Loucy (cell line): Measurements from ENCODE around the gene IL10RB.

ENCODE experiments used
- H2AFZ ChIP-seq: fragments of 200-600 bp; sonication (generic); 2 replicates; pipeline ENCODE4 v1.6.0; 2016; ENCODE audit warnings: antibody characterized with exemption, mild to moderate bottlenecking, low read length, moderate library complexity
- H3F3A ChIP-seq: fragments of 200-600 bp; 2 replicates; pipeline ENCODE4 v1.6.0; 2016; ENCODE audit warnings: antibody characterized with exemption, low read depth, mild to moderate bottlenecking
- H3K27me3 ChIP-seq: fragments of 200-600 bp; sonication (generic); 2 replicates; pipeline ENCODE4 v1.6.1; 2014; ENCODE audit warnings: low read length, mild to moderate bottlenecking; ENCODE audit not compliant: insufficient read depth, poor library complexity, severe bottlenecking
- H3K36me3 ChIP-seq: fragments of 200-600 bp; sonication (generic); 2 replicates; pipeline ENCODE4 v1.6.1; 2016; ENCODE audit warnings: low read length; ENCODE audit not compliant: insufficient read depth
- H3K4me1 ChIP-seq: fragments of 200-600 bp; sonication (generic); 2 replicates; pipeline ENCODE4 v1.5.1; 2014; ENCODE audit warnings: low read length, mild to moderate bottlenecking; ENCODE audit not compliant: insufficient read depth, poor library complexity, severe bottlenecking
- H3K4me2 ChIP-seq: fragments of 200-600 bp; sonication (generic); 2 replicates; pipeline ENCODE4 v1.6.0; 2014; ENCODE audit warnings: antibody characterized with exemption, low read length, low read depth, mild to moderate bottlenecking; ENCODE audit not compliant: poor library complexity, severe bottlenecking
- H3K4me3 ChIP-seq: fragments of 200-600 bp; sonication (generic); 2 replicates; pipeline ENCODE4 v1.5.1; 2014; ENCODE audit warnings: low read length, mild to moderate bottlenecking, mixed read lengths; ENCODE audit not compliant: poor library complexity, severe bottlenecking
- H3K79me2 ChIP-seq: fragments of 200-600 bp; sonication (generic); 2 replicates; pipeline ENCODE4 v1.6.1; 2014; ENCODE audit warnings: low read length; ENCODE audit not compliant: insufficient read depth
- H3K9ac ChIP-seq: fragments of 200-600 bp; sonication (generic); 2 replicates; pipeline ENCODE4 v1.6.0; 2014; ENCODE audit warnings: mild to moderate bottlenecking, low read depth, low read length, moderate library complexity; ENCODE audit not compliant: poor library complexity, severe bottlenecking
- H3K9me2 ChIP-seq: fragments of 200-600 bp; sonication (generic); replicated peaks from 2 replicates; pipeline ENCODE4 v1.6.1; 2016; ENCODE audit warnings: low read depth, low read length, mixed read lengths
- H3K9me3 ChIP-seq: fragments of 200-600 bp; sonication (generic); 2 replicates; pipeline ENCODE4 v1.6.1; 2014; ENCODE audit warnings: mild to moderate bottlenecking, antibody characterized with exemption, low read length, low read depth; ENCODE audit not compliant: insufficient read depth
- H4K20me1 ChIP-seq: fragments of 200-600 bp; sonication (generic); 2 replicates; pipeline ENCODE4 v1.6.0; 2014; ENCODE audit warnings: antibody characterized with exemption, low read length, mild to moderate bottlenecking; ENCODE audit not compliant: insufficient read depth, poor library complexity, severe bottlenecking
- EZH2phosphoT487 ChIP-seq: fragments of 200-600 bp; IDR thresholded peaks from 2 replicates; pipeline ENCODE4 v1.6.1; 2018; ENCODE audit warnings: antibody characterized with exemption, mild to moderate bottlenecking, moderate library complexity, borderline replicate concordance
- TF ChIP-seq, protein P1 (sequence below): fragments of 200-600 bp; sonication (generic); conservative IDR thresholded peaks from 2 replicates; pipeline ENCODE4 v1.5.1; 2014; ENCODE audit warnings: mild to moderate bottlenecking, antibody characterized with exemption, low read length

The IL10RB gene

GRCh38 chr21:33289199-33289819 is 23.1 kb downstream of the IL10RB start:
- no peaks in the 10 kb centered on the region for H3K79me2 ChIP-seq
- H3K9me3 ChIP-seq: no peaks in the 10 kb centered on the region
- no peak overlapping the region for H3K9ac ChIP-seq
- H3K4me3 ChIP-seq: no peak overlapping the region
- H3K27me3 ChIP-seq: no peaks in the 10 kb centered on the region
- TF ChIP-seq, protein P1, sequence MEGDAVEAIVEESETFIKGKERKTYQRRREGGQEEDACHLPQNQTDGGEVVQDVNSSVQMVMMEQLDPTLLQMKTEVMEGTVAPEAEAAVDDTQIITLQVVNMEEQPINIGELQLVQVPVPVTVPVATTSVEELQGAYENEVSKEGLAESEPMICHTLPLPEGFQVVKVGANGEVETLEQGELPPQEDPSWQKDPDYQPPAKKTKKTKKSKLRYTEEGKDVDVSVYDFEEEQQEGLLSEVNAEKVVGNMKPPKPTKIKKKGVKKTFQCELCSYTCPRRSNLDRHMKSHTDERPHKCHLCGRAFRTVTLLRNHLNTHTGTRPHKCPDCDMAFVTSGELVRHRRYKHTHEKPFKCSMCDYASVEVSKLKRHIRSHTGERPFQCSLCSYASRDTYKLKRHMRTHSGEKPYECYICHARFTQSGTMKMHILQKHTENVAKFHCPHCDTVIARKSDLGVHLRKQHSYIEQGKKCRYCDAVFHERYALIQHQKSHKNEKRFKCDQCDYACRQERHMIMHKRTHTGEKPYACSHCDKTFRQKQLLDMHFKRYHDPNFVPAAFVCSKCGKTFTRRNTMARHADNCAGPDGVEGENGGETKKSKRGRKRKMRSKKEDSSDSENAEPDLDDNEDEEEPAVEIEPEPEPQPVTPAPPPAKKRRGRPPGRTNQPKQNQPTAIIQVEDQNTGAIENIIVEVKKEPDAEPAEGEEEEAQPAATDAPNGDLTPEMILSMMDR: no peak
- TF ChIP-seq EZH2phosphoT487: no peak
- H3K36me3 ChIP-seq: no peaks in the 10 kb centered on the region
- no peaks in the 10 kb centered on the region for H3K9me2 ChIP-seq
- no peak overlapping the region for H2AFZ ChIP-seq
- H3F3A ChIP-seq: no peaks in the 10 kb centered on the region
- no peak overlapping the region for H3K4me2 ChIP-seq
- no peaks in the 10 kb centered on the region for H4K20me1 ChIP-seq
- no peaks in the 10 kb centered on the region for H3K4me1 ChIP-seq

- Histone ChIP-seq H3K9ac (no peak overlapping the region), H3K4me2 (no peak overlapping the region), H3K4me1 (no peaks in the 10 kb centered on the region), H3K79me2 (no peaks in the 10 kb centered on the region), H3K36me3 (no peaks in the 10 kb centered on the region), H3K27me3 (no peaks in the 10 kb centered on the region), H2AFZ (no peak overlapping the region), H3K9me3 (no peaks in the 10 kb centered on the region), H3K4me3 (no peak overlapping the region), H4K20me1 (no peaks in the 10 kb centered on the region), H3K9me2 (no peaks in the 10 kb centered on the region), H3F3A (no peaks in the 10 kb centered on the region)
- TF ChIP-seq, protein P1: no peak
- TF ChIP-seq EZH2phosphoT487: no peak
Observed at GRCh38 chr21:33290441-33290840, 24.3 kb downstream of the IL10RB start.

DNA sequence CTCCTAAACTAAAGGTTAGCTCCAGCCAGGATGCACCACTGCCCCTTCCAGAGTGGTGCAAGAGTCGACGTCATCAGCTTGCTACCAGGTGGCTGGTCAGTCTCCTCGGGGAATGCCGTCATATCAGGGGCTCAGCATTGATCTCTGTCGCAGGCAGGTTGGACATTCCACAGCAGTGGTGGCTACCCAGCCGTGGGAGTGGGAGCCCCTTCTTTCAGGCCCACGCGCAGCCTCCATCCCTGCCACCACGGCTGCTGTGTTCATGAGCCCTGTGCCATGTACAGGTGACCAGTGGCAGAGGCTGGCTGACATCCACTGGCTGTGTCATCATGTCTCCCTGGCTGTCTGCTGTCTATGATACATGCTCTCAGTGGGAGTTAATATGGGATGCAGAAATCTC is 25.5 kb downstream of the IL10RB start:
- no peaks in the 10 kb centered on the region for H3K4me1 ChIP-seq
- H4K20me1 ChIP-seq: no peaks in the 10 kb centered on the region
- H3K79me2 ChIP-seq: no peaks in the 10 kb centered on the region
- no peaks in the 10 kb centered on the region for H3K9me2 ChIP-seq
- no peak overlapping the region for H3K9ac ChIP-seq
- TF ChIP-seq, protein P1: no peak
- TF ChIP-seq EZH2phosphoT487: no peak
- no peaks in the 10 kb centered on the region for H3F3A ChIP-seq
- H2AFZ ChIP-seq: no peak overlapping the region
- no peaks in the 10 kb centered on the region for H3K36me3 ChIP-seq
- H3K9me3 ChIP-seq: no peaks in the 10 kb centered on the region
- H3K27me3 ChIP-seq: no peaks in the 10 kb centered on the region
- no peak overlapping the region for H3K4me3 ChIP-seq
- H3K4me2 ChIP-seq: no peak overlapping the region
